GM12878 (cell line): ENCODE results near the gene ZNF625.

ENCODE experiments used
- CEBPB ChIP-seq, 2 experiments: fragments of 150-350 bp in 1 of 2; IDR thresholded peaks; 2 replicates each; pipeline ENCODE4 v1.6.1; 2012 to 2014; ENCODE audit warnings: low read depth in 2 of 2, low read length in 2 of 2, borderline replicate concordance in 1 of 2, inconsistent platforms in 1 of 2
- EGR1 ChIP-seq, 2 experiments: IDR thresholded peaks; 1 replicate in 1 of 2; 2 replicates in 1 of 2; pipeline ENCODE4 v1.6.1; 2011 to 2012; ENCODE audit warnings: low read depth in 2 of 2, low read length in 2 of 2, borderline replicate concordance in 1 of 2, mild to moderate bottlenecking in 1 of 2, moderate library complexity in 1 of 2
- ETV6 ChIP-seq, 2 experiments: fragments of 450-650 bp in 1 of 2; IDR thresholded peaks in 1 of 2; conservative IDR thresholded peaks in 1 of 2; 2 replicates each; pipeline ENCODE4 v1.6.1; 2014; ENCODE audit warnings: antibody characterized with exemption in 1 of 2, borderline replicate concordance in 1 of 2, low read depth in 1 of 2, mild to moderate bottlenecking in 1 of 2, moderate library complexity in 1 of 2
- JUND ChIP-seq: IDR thresholded peaks from 2 replicates; pipeline ENCODE4 v1.6.1; 2012; ENCODE audit warnings: low read depth, mild to moderate bottlenecking, low read length, improper control_type of control experiment, moderate library complexity
- WRNIP1 ChIP-seq: IDR thresholded peaks from 2 replicates; pipeline ENCODE4 v1.6.1; 2011; ENCODE audit warnings: low read depth, low read length, improper control_type of control experiment, borderline replicate concordance

GRCh38 chr19:12202250-12202649 lies 45.7 kb upstream of the ZNF625 start:
- TF ChIP-seq WRNIP1 = no peak
- TF ChIP-seq EGR1 (IDR thresholded peaks at IDR 0.05; ENCODE audit: borderline replicate concordance in 1 of 2, low read depth in 2 of 2, low read length in 2 of 2) = no peak
- TF ChIP-seq CEBPB (IDR thresholded peaks at IDR 0.05; ENCODE audit: borderline replicate concordance in 1 of 2, low read depth in 2 of 2, low read length in 2 of 2) = no peak
- no peak for TF ChIP-seq JUND
- no peak for TF ChIP-seq ETV6 (conservative IDR thresholded peaks at IDR 0.05 in 1 of 2, IDR thresholded peaks at IDR 0.05 in 1 of 2; ENCODE audit: borderline replicate concordance in 1 of 2, low read depth in 1 of 2)
